ENCODE data around the gene USP48.
A peak's percentile ranks its signal among the peaks of the same experiment; 100 is the strongest.
"Not testable (repeated sequence)": the region's sequence is repeated elsewhere in the genome, so short reads cannot be mapped to it uniquely, and the experiment has no call there.

Gene USP48

DNA sequence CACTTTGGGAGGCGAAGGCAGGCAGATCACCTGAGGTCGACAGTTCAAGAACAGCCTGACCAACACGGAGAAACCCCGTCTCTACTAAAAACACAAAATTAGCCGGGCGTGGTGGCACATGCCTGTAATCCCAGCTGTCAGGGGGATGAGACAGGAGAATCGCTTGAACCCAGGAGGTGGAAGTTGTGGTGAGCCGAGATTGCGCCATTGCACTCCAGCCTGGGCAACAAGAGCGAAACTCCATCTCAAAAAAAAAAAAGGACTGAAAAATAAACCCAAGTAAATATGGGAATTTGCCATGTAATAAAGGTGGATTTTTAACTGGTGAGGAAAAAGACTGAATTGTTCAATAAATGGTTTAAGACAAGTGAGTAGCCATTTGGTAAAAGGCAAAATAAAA lies 11.3 kb downstream of the USP48 start:
- ATAC-seq = not testable (repeated sequence)

DNA sequence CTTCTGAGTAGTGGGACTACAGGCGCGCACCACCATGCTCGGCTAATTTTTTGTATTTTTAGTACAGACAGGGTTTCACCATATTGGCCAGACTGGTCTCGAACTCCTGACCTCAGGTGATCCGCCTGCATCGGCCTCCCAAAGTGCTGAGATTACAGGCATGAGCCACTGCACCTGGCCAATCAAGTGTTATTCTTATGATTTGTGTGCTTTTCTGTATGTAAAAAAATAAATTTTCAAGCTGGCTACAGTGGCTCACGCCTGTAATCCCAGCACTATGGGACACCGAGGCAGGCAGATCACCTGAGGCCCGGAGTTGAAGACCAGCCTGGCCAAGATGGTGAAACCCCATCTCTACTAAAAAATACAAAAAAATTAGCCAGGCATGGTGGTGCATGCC lies 12.3 kb downstream of the USP48 start:
- not testable (repeated sequence) for ATAC-seq

DNA sequence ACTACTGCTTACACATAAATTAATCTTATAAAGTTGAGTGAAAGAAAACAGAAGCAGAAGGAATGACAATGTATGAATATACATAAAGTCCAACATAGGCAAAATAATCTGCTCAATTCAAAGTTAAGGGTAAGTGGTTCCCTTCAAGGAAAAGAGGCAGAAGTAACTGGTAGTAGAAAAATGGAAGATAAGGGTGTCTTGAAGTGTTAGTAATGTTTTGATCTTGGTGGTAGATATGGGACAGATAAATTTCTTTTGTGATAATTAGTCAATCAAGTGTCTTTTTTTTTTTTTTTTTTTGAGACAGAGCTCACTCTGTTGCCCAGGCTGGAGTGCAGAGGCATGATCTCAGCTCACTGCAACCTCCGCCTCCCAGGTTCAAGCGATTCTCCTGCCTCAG lies 12.7 kb downstream of the USP48 start:
- ATAC-seq = peak in 1 of 2 donors; percentile 8

DNA sequence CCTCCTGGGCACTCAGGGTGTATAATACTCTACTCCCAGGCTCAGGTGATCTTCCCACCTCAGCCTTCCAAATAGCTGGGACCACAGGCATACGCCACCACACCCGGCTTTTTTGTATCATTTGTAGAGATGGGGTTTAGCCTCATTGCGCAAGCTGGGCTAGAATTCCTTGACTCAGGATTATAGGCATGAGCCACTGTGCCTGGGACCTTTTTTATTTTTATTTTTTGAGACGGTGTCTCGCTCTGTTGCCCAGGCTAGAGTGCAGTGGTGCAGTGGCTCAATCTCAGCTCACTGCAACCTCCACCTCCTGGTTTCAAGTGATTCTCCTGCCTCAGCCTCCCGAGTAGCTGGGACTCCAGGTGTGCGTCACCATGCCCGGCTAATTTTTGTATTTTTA lies 15.8 kb downstream of the USP48 start:
- ATAC-seq = not testable (repeated sequence)

DNA sequence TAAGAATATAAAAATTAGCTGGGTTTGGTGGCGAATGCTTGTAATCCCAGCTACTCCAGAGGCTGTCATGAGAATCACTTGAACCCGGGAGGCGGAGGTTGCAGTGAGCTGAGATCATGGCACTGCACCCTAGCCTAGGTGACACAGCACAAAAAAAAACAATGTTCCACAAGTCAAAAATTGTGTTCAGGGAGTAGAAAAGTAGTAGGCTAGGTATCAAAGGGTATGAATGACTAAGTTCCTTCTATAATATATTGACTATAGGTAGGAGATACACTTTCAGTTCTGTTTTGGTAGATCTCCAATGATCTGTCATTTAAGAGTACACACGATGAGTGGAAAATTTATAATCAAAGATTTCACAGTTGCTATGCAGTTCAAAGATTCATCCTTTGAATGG lies 16.7 kb downstream of the USP48 start:
- peak; percentile 78 to 84 for ATAC-seq

DNA sequence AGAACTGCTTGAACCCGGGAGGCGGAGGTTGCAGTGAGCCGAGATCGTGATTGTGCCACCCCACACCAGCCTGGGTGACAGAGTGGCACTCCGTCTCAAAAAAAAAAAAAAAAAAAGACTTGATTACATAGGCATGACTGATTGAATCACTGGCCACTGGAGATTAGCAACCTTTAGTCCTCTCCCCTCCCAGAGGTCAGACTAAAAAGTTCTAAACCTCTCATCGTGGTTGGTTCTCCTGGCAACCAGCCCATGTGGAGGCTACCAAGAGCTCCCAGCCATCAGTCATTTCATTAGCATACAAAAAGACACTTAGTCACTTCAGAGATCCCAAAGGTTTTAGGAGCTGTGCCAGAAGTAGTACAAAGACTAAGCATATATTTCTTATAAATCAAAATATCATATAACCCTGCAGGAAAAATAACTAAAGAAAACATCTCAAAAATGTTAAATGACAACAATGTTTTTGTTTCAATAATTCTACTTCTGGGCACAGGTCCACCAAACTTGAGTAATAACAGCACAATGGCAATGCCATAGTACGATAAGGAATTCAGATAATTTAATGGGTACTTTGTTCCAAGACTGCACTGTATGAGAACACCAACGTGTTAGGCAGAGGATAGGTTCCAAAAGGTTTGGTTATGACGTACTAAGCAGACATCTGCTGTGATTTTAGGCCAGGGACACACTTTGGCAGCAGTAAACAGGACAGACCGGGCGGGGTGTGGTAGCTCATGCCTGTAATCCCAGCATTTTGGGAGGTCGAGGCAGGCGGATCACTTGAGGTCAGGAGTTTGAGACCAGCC lies 18.1 kb downstream of the USP48 start:
- ATAC-seq = peak in 1 of 2 donors; percentile 59

DNA sequence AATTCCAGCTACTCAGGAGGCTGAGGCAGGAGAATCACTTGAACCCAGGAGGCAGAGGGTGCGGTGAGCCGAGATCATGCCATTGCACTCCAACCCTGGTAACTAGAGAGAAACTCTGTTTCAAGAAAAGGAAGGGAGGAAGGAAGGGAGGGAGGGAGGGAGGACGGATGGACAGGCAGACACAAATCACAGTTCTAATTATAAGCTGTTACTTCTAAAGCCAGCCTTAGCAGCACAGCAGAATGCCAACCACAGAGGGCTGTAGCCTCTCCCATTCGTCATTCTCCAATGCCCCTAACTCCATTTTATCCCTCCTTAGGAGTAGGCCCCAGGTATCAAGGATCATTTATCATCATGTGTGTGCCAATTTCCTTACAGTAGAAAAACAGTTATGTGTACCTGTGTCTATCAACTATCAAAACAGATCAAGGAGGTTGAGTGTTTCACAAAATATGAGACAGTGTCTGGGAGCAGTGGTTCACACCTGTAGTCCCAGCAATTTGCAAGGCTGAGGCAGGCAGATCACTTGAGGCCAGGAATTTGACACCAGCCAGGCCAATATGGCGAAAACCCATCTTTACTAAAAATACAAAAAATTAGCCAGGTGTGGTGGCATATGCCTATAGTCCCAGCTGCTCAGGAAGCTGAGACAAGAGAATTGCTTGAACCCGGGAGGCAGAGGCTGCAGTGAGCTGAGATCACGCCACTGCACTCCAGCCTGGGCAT lies 19.1 kb downstream of the USP48 start:
- ATAC-seq = no peak

DNA sequence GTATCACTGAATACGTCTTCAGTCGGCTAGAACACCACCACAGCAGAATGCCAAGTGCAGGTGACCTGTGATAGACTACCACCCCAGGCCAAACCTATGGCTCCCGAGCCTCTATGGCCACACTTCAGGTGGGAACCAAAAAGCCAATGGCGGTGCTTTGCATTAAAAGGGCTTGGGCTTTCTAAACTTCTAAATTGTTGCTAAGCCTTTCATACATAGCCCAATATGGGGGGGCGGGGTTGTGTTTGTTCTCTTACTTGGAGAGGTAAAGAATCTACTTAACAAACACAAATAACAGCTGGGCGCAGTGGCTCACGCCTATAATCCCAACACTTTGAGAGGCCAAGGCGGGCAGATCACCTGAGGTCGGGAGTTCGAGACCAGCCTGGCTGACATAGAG lies 19.7 kb downstream of the USP48 start:
- ATAC-seq = no peak

DNA sequence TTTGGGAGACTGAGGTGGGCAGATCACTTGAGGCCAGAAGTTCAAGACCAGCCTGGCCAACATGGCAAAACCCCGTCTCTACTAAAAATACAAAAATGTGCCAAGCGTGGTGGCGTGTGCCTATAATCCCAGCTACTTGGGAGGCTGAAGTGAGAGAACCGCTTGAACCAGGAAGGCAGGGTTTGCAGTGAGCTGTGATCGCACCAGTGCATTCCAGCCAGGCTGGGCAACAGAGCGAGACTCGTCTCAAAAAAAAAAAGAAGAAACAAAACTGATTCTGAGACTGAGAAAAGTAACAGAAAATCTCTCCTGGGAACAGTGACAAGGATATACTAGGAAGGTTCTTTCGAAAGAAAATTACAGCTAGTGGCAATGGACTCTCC lies 20.9 kb downstream of the USP48 start:
- ATAC-seq = no peak

DNA sequence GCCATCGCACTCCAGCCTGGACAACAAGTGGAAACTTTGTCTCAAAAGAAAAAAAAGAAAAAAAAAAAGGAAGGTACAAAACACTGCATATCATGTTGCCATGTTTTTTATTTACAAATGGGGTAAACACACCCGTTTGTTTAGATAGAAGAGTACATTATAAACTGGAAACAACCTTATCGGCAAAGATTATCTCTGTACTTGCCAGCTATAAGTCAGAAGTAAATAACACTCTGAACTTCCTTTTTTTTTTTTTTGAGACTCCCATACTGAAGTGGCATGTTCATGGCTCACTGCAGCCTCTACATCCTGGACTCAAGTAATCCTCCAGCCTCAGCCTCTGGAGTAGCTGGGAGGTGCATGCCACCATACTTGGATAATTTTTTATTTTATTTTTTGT lies 21.9 kb downstream of the USP48 start:
- no peak for ATAC-seq

DNA sequence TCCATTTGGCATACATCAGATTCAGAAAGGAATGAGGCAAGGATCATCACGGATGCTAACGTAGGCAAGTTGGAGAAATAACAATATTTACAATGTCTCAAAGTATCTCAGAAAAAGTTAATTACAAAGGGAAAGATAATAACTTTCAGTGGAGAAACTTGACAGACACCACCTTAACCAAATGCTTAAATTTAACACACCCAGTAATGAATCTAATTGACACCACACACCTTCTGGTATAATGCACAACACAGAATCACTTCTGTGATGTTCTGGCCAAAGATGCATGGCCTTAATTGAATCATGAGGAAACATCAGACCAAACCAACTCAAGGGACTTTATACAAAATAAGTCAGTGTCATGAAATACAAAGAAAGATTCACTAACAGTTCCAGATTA lies 23.1 kb downstream of the USP48 start:
- ATAC-seq = no peak

DNA sequence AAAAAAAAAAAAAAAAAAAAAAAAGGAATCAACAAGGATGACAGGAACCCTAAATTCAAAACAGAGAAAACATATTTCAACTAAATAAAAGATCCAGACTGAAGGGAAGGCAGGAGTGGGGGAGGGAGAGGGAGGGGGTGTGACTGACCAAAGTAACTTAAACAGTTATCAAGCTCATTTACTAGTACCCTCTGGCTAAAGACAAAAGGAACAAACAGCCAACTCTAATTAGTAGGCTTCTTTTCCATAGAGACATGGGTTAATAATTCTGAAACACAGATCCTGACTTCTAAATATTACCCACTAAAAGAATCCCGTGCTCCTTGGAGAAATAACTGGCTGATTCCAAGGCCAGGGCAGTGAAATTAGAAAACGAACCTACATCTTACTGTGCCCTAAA lies 23.8 kb downstream of the USP48 start:
- no peak for ATAC-seq

DNA sequence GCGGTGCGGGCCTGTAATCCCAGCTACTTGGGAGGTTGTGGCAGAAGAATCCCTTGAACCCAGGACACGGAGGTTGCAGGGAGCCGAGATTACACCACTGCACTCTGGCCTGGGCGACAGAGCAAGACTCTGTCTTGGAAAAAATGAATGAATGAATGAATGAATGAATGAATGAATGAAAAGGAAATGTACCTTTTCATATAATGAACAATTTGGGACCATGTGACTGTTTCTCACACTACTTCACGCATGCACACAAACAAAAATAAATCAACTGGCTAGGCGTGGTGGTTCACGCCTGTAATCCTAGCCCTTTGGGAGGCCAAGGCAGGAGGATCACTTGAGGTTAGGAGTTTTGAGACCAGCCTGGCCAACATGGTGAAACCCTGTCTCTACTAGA lies 24.3 kb downstream of the USP48 start:
- no peak for ATAC-seq

DNA sequence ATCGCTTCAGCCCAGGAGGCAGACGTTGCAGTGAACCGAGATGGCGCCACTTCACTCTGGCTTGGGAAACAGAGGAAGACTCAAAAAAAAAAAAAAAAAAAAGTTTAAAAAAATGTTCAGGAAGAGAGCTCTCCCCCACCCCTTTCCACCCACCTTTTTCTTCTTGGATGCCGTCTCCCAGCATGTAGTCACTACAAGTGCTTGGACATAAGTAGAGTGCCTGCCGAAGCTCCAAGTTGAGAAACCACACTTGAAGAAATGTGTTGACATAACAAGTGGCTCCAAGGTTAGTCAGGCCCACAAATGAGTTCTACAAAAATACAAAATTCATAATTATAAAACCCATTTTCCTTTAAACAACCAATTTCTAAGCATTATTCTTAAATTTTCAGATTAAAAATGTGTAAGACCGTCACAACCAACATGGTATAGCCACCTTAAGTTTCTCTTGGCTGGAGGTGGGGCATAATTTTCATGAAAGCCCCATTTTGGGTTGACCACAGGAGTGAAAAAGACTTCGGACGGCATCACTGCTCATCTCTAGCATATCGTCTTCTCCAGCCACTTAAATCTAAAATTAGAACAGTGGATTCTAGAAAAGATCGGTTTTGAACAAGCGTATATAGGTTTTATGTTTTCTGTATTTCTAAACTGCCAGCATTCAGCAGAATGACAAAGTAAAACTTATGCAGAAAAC lies 26.4 kb downstream of the USP48 start:
- no peak for ATAC-seq

DNA sequence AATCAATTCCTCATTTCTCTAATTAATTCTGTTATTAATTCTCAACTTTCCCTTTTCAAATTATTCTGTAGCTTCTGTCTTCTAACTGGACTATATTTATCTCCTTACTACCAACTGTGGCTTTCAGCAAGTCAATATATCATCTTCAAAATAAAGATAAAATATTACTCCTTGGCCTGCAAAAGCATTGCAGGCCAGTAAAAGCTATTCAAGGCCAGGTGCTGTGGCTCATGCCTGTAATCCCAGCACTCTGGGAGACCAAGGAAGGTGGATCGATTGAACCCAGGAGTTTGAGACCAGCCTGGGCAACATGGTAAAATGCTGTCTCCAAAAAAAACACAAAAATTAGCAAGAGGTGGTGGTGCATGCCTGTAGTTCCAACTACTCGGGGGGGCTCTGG lies 27.9 kb downstream of the USP48 start:
- ATAC-seq = no peak

DNA sequence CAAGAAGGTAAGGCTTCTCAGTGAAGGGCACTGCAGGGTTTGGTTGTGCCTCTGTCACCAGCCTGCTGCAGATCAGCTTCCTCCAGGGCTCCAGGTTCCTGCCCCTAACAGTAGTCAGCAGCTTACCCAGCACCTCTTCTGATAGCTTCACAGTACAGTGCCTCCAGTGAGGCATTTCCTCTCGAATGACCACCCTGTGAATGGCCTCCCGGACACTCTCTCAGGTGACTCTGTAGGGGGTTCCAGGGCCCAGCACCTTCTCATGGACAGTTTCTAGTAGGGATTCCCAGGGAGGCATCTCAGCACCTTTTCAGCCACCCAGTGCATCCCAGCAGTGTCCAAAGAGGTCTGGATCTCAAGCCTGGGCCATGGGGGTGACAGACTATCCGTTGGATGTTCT lies 28.4 kb downstream of the USP48 start:
- no peak for ATAC-seq

DNA sequence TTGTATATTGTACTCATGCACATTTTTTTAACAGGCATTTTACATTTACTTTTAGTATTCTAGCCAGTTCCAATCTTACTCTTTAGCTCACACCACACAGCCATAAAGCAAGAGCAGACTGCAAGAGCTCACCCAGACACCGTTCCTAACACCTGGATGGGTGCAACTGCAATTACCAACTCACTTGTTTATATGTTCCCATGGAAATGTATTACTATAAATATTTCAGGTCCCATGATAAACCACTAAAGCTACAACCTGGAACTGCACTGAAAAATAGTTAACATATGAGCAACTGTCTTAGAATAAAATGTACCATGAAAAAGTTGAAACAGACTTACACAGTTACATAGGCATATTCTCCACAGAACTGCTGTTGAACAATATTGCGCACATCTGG lies 30.8 kb downstream of the USP48 start:
- ATAC-seq = no peak

DNA sequence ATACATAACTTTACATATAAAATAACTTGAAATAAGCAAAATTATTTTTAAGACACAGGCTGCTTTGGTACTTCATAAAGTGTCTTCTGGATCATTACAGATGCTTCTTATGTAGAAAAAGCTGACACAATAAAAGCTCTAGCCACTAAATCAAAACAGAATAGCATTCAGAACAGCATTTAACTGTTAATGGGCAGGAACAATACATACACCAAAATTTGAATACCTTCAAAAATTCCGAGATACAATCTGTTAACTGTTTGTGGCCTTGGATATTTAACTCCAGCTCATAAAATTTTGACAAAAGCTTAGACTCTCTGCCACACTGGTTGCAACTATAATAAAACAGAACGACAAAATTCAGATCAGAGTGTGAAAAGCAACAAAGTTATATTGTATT lies 31.7 kb downstream of the USP48 start:
- ATAC-seq = no peak

DNA sequence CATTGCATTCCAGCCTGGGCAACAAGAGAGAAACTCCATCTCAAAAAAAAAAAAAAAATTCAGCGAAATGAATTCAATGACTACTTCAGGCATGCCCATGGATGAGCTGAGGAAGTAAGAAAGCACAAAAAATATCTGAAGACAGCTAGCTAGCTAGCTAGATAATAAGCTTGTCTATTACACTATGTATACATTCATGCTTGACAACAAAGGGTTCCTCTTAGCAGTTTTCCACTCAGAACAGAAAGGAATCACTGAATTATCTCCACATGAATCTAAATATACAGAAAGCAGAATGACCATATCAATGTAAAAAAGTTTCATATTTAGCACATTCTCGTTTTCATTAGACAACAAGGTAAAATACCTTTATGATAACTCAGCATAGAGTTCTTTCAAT lies 32.1 kb downstream of the USP48 start:
- ATAC-seq = no peak

DNA sequence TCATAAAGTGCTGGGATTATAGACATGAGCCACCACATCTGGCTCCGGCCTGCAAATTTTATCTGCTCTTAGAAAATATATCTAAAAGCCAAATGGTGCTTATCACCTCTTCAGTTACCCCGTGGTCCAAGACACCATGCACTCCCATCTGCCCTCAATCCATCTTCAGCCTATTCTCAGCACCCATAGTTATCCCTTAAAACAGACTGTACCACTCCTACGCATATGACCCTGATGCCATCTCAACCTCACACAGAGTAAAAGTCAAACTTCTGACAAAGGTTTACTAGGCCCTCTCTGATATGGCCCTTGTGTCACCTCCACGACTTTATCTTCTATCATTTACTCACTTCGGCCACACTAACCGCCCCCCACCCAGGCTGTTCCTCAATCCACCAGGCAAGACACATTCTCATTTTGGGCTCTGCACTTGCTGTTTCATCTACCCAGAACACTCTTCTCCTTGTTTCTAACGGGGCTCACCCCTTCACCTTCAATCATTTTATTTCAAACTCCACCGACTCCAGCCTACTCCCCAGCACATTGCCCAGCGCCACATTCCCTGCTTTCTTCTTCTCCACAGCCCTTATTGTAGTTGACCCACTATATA lies 33.0 kb downstream of the USP48 start:
- ATAC-seq = no peak

DNA sequence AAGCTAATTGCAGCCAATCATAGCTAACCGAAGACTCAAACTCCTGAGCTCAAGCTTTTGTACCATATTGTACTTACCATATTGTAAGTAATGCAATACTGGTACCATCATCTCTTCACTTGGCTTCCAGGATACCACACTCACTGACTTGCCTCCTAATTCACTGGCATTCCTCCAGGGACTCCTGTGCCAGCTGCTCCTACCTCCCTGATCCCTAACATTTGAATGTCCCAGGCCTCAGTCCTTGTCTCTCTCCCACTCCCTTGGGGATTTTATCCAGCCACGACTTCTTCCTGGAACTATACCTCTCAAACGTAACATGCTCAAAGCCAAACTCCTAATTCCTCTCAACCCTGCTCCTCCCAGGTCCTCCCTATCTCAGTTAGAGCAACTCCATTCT lies 33.8 kb downstream of the USP48 start:
- no peak for ATAC-seq

DNA sequence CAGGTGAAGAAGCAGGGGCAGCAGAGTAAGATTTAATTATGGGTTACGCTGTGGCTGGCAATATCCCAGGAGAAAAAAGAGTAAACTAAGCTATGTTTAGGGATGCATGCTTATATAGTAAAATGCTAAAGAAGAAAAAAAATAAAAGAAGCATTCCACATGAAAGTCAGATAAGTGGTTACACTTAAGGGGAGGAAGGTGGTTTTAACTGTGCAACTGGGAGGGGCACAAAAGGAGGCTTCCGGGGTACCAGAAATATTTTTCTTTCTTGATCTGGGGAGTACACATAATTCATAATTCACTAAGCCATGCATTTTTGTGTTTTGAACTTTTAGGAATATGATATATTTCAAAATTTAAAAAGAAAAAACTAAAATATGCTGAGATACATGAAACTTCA lies 39.5 kb downstream of the USP48 start:
- no peak for ATAC-seq

DNA sequence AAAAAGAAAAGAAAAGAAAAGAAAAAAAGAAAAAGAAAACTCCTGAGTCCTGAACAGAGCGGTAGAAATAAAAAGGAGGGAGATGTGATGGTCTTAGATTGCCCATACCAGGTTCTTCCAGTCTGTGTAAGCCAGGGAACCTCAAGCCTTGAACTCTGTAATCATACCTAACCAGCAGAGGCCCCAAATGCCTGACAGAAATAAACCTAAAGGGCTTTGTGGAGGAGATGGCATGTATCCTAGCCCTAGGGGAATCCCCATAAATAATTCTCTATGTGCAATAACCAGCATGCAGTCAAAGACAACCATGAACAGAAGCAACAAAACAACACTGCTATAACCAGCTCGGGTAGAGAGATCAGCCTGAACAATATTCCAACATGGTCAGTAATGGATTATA lies 40.4 kb downstream of the USP48 start:
- no peak for ATAC-seq

DNA sequence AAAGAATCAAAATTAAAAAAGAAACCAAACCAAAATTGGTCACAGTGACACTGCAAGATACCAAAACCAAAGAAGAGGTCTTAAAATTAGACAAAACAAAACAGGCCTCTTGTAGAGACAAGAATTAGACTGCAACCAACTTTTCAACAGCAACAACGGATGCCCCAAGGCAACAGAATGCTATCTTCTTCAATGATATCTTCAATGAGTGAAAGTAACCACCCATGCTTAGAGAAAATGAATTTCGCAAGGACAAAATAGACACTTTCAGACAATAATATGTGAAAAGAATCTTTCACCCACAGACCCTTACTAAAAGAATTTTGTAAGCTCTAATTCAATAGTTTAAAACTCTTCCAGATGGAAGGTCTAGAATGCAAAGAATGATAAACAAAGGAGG lies 41.7 kb downstream of the USP48 start:
- ATAC-seq = no peak

Data from activated CD4-positive, CD25-positive, alpha-beta regulatory T cell treated with anti-CD3 and anti-CD28 coated beads, Interleukin-2, amount 50 U/mL, for 24 hours (primary cell).